Lower leg skin (tissue), 4 donors: Measurements from ENCODE around the gene AFDN. TPM values are rescaled to one million over a fixed set of nuclear protein-coding genes. Genes with fewer than 3 reads are reported as not detected.
"Not testable (repeated sequence)": the region's sequence is repeated elsewhere in the genome, so short reads cannot be mapped to it uniquely, and the experiment has no call there.

Experiments used
- DNase-seq, 2 donors: peaks; one replicate each; pipeline ENCODE4 v3.0.0-alpha.2; 2019; ENCODE audit warnings: low spot score in 2 of 2
- H3K4me3 ChIP-seq: fragments of 200-600 bp; sonication (generic); 2 replicates; pipeline ENCODE4 v1.5.1; 2017; ENCODE audit warnings: mild to moderate bottlenecking, low read depth; ENCODE audit not compliant: poor library complexity, severe bottlenecking
- POLR2A ChIP-seq, 2 donors: fragments of 450-650 bp; IDR thresholded peaks; one replicate each; pipeline ENCODE4 v1.6.1; 2016 to 2017; ENCODE audit warnings: antibody characterized with exemption in 2 of 2, mild to moderate bottlenecking in 1 of 2, moderate library complexity in 1 of 2
- WGBS, 2 donors: methylation state at CpG; one replicate each; pipeline ENCODE4 v1.1.5; 2018; 5-methylcytosine and 5-hydroxymethylcytosine counted together
- intact Hi-C: fragments of 100-400 bp; cut with DNase I; formaldehyde crosslinking; loops from one replicate; pipeline ENCODE4 v1.15.0; 2023; ENCODE audit warnings: low total_unique reads
- total RNA-seq, 4 donors: library from RNA; depleted of rRNA; stranded (reverse); fragments of >200 nt; gene quantifications; one replicate each; pipeline ENCODE4 v1.1.0, GENCODE V29; 2016
- TF ChIP-seq, protein P1 (sequence below), 3 donors: fragments of 450-650 bp; IDR thresholded peaks; one replicate each; pipeline ENCODE4 v1.5.1; 2016; ENCODE audit warnings: antibody characterized with exemption in 3 of 3, mild to moderate bottlenecking in 3 of 3, moderate library complexity in 2 of 3

AFDN gene
- total RNA-seq, 4 donors from 2014 or later = 137 to 213 (median 168) TPM

GRCh38 chr6:168001029-168001332, 174.3 kb downstream of the AFDN start:
- WGBS, 2 donors = 80 to 93% methylated on average over 10 of the region's 10 CpGs
- intact Hi-C loops = no loop called here
- TF ChIP-seq, protein P1, sequence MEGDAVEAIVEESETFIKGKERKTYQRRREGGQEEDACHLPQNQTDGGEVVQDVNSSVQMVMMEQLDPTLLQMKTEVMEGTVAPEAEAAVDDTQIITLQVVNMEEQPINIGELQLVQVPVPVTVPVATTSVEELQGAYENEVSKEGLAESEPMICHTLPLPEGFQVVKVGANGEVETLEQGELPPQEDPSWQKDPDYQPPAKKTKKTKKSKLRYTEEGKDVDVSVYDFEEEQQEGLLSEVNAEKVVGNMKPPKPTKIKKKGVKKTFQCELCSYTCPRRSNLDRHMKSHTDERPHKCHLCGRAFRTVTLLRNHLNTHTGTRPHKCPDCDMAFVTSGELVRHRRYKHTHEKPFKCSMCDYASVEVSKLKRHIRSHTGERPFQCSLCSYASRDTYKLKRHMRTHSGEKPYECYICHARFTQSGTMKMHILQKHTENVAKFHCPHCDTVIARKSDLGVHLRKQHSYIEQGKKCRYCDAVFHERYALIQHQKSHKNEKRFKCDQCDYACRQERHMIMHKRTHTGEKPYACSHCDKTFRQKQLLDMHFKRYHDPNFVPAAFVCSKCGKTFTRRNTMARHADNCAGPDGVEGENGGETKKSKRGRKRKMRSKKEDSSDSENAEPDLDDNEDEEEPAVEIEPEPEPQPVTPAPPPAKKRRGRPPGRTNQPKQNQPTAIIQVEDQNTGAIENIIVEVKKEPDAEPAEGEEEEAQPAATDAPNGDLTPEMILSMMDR (IDR thresholded peaks at IDR 0.05) = no peak
- no peak for TF ChIP-seq POLR2A (IDR thresholded peaks at IDR 0.05)
- H3K4me3 ChIP-seq = no peak overlapping the region
- DNase-seq = peak in 1 of 2 donors; percentile 54

GRCh38 chr6:168001514-168001913, 174.8 kb downstream of the AFDN start:
- peak in 1 of 2 donors; percentile 45 for DNase-seq
- 82 to 97% methylated on average over 6 to 21 of the region's 21 CpGs for WGBS, 2 donors
- intact Hi-C loops, H3K4me3 ChIP-seq: not testable (repeated sequence)

GRCh38 chr6:168002804-168003203, 176.1 kb downstream of the AFDN start:
- peak in 1 of 2 donors; percentile 7 for DNase-seq
- no peak overlapping the region for H3K4me3 ChIP-seq
- intact Hi-C loops = no loop called here
- TF ChIP-seq, protein P1 (IDR thresholded peaks at IDR 0.05) = no peak
- no peak for TF ChIP-seq POLR2A (IDR thresholded peaks at IDR 0.05)
- 73 to 94% methylated on average over 6 of the region's 6 CpGs for WGBS, 2 donors

- WGBS, 2 donors = 70% methylated on average over 7 of the region's 7 CpGs
- TF ChIP-seq, protein P1 (IDR thresholded peaks at IDR 0.05) = no peak
- no peak overlapping the region for H3K4me3 ChIP-seq
- intact Hi-C loops = no loop called here
- peak; percentile 3 to 29 for DNase-seq
Measured at GRCh38 chr6:168004023-168004422, 177.3 kb downstream of the AFDN start.

DNA sequence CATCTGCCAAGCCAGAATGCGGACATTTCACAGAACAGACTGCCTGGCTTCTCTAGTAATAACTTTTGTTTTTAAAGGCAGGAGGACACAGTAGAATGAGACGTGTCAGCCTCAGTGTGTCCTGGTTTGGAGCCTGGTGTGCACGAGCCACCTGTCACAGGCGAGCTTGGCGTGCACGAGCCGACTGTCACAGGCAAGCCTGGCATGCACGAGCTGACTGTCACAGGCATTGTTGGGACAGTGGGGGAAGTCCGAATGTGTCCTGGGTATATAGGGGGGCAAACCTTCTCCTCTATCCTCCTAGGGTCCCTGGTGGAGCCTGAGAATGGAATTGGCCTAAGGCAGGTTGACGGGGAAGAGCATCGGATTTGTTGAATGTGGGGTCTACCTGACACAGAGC, 178.2 kb downstream of the AFDN start:
- intact Hi-C loops = no loop called here
- TF ChIP-seq POLR2A (IDR thresholded peaks at IDR 0.05) = no peak
- TF ChIP-seq, protein P1 (IDR thresholded peaks at IDR 0.05) = no peak
- WGBS, 2 donors = 95 to 96% methylated on average over 11 of the region's 11 CpGs
- H3K4me3 ChIP-seq = no peak overlapping the region
- DNase-seq = peak in 1 of 2 donors; percentile 0

GRCh38 chr6:168005796-168006195, 179.1 kb downstream of the AFDN start:
- H3K4me3 ChIP-seq = no peak overlapping the region
- intact Hi-C loops = no loop called here
- DNase-seq = peak in 1 of 2 donors; percentile 2
- TF ChIP-seq, protein P1 (IDR thresholded peaks at IDR 0.05) = no peak
- no peak for TF ChIP-seq POLR2A (IDR thresholded peaks at IDR 0.05)
- WGBS, 2 donors = 95% methylated on average over 6 of the region's 6 CpGs
